Testis (tissue), 2 donors: ENCODE results near the gene FA2H.

Experiments used
- CTCF ChIP-seq, 3 experiments: fragments of 450-650 bp in 2 of 3; fragments of 200-600 bp in 1 of 3; sonication (generic) in 1 of 3; IDR thresholded peaks; one replicate each; pipeline ENCODE4 v1.5.1; 2016 to 2019; ENCODE audit warnings: antibody characterized with exemption in 3 of 3, mild to moderate bottlenecking in 2 of 3, moderate library complexity in 1 of 3
- POLR2A ChIP-seq: fragments of 450-650 bp; IDR thresholded peaks from one replicate; pipeline ENCODE4 v1.6.1; 2017; ENCODE audit warnings: antibody characterized with exemption, mild to moderate bottlenecking, moderate library complexity

GRCh38 chr16:74682556-74682955, 92.1 kb downstream of the FA2H start:
- TF ChIP-seq CTCF (IDR thresholded peaks at IDR 0.05): no peak
- TF ChIP-seq POLR2A: no peak
